Measurements from ENCODE around the gene SMCO2. TPM values are rescaled to one million over a fixed set of nuclear protein-coding genes. Genes with fewer than 3 reads are reported as not detected.

SMCO2 gene
- total and polyA plus RNA-seq, 2 of the 4 experiments (the other 2 are of a cell fraction), result 0.19 TPM; not detected in 1

DNA sequence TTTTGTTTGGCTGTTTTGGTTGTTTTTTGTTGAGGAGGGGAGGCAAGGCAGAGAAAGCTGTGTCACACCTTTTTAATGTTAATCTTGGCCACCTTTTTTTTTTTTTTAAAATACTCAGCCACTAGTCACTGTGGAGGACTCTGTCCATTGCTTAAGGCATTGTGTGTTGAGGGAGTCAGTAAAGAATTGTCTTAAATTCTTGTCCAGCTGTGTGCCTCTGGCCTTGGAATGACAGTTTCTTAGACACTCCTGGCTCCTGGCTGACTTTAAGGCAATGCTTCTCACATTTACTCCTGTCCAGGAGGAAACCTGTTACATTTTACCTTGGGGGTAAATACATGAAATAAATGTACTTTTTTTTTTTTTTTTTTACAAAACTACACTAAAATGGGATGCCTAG lies 18.1 kb upstream of the SMCO2 start:
- dilution Hi-C loops (cut with HindIII; ENCODE audit: low sequenced_read_pairs, unreplicated experiment), result no loop called here
- no peak overlapping the region for H4K8ac ChIP-seq (ENCODE audit: low read depth in 2 of 2, low read length in 2 of 2)
- H3K79me1 ChIP-seq (ENCODE audit: low read depth in 1 of 2, low read length in 2 of 2), result no peaks in the 10 kb centered on the region
- no peak overlapping the region for H3K9ac ChIP-seq (ENCODE audit: low read depth, low read length)
- H4K5ac ChIP-seq (ENCODE audit: low read depth, low read length), result no peak overlapping the region
- no peak overlapping the region for H3K27ac ChIP-seq (ENCODE audit: insufficient read depth, low read length)
- H3K4me2 ChIP-seq (ENCODE audit: low read depth, low read length), result no peak overlapping the region
- ChIA-PET CTCF (no interaction called here), POLR2A (ENCODE audit: unreplicated experiment) (no interaction called here)
- H3K23ac ChIP-seq (ENCODE audit: low read depth, low read length), result no peak overlapping the region
- H2BK15ac ChIP-seq (ENCODE audit: low read depth, low read length), result no peak overlapping the region
- H2BK5ac ChIP-seq (ENCODE audit: low read depth, low read length, poor library complexity, severe bottlenecking), result no peak overlapping the region
- H2AK5ac ChIP-seq (ENCODE audit: low read depth, low read length), result no peak overlapping the region
- intact Hi-C loops (cut with micrococcal nuclease), result no loop called here
- no peak overlapping the region for H3K14ac ChIP-seq (replicated peaks; ENCODE audit: low read depth, low read length)
- H4K20me1 ChIP-seq (ENCODE audit: insufficient read depth, low read length), result no peaks in the 10 kb centered on the region
- no peak overlapping the region for H2BK20ac ChIP-seq (ENCODE audit: low read depth, low read length)
- ATAC-seq (ENCODE audit: low read depth) (no peak), DNase-seq (no peak)
- H2AFZ ChIP-seq (replicated peaks; ENCODE audit: low read length, poor library complexity), result no peak overlapping the region
- no peaks in the 10 kb centered on the region for H3K36me3 ChIP-seq (ENCODE audit: control insufficient read depth, insufficient read depth, low read length)
- no peaks in the 10 kb centered on the region for H3K9me3 ChIP-seq (ENCODE audit: control insufficient read depth, insufficient read depth, low read length)
- H2BK120ac ChIP-seq (ENCODE audit: low read depth, low read length), result no peak overlapping the region
- no peak overlapping the region for H2AK9ac ChIP-seq (replicated peaks; ENCODE audit: low read depth, low read length, poor library complexity)
- H3K9me1 ChIP-seq (ENCODE audit: insufficient read depth, low read length), result no peaks in the 10 kb centered on the region
- no peak for TF ChIP-seq BHLHE40 (IDR thresholded peaks at IDR 0.05; ENCODE audit: low read depth, low read length)
- H3K18ac ChIP-seq (ENCODE audit: low read depth, low read length), result no peak overlapping the region
- no peak overlapping the region for H4K91ac ChIP-seq (ENCODE audit: insufficient read depth, low read depth, low read length)
- no peak overlapping the region for H3K4ac ChIP-seq (ENCODE audit: low read depth, low read length)
- no peak overlapping the region for H3K56ac ChIP-seq (ENCODE audit: extremely low read depth, insufficient read depth, low read length)
- H3K4me1 ChIP-seq (ENCODE audit: control insufficient read depth, insufficient read depth, low read length), result peaks cover 2% of the 10 kb centered on the region
- no TSS peak for BruUV-seq (replicated peaks)
- in situ Hi-C loops (cut with MboI; ENCODE audit: low sequenced_read_pairs), result no loop called here
- no peaks in the 10 kb centered on the region for H3K27me3 ChIP-seq (ENCODE audit: control insufficient read depth, insufficient read depth, low read length)
- no peak overlapping the region for H3K4me3 ChIP-seq (ENCODE audit: insufficient read depth, low read depth, low read length)
